K562 (cell line): ENCODE data around the gene CDC14A. TPM values are rescaled to one million over a fixed set of nuclear protein-coding genes. Genes with fewer than 3 reads are reported as not detected.
A peak's percentile ranks its signal among the peaks of the same experiment; 100 is the strongest.

Source experiments
- CREB1 ChIP-seq, 2 experiments: sonication (generic) in 1 of 2; formaldehyde crosslinking in 1 of 2; IDR thresholded peaks; 2 replicates each; pipeline versions ENCODE4 v1.6.1 to v1.8.0; 2012 to 2022; ENCODE audit warnings: inconsistent platforms in 1 of 2, mild to moderate bottlenecking in 1 of 2, missing genetic modification reagents in 1 of 2, moderate library complexity in 1 of 2
- LEF1 ChIP-seq: fragments of 450-650 bp; IDR thresholded peaks from 2 replicates; pipeline ENCODE4 v1.6.1; 2016; ENCODE audit warnings: mild to moderate bottlenecking
- RFX5 ChIP-seq: IDR thresholded peaks from 2 replicates; pipeline ENCODE4 v1.6.1; 2011; ENCODE audit warnings: low read depth, mild to moderate bottlenecking, improper control_type of control experiment, low read length
- TSHZ1 ChIP-seq: fragments of 250-450 bp; sonication (Bioruptor Pico); IDR thresholded peaks from 2 replicates; pipeline ENCODE4 v1.4.0; 2020; ENCODE audit warnings: mild to moderate bottlenecking, moderate library complexity
- ZNF232 ChIP-seq: sonication (generic); formaldehyde crosslinking; IDR thresholded peaks from 2 replicates; pipeline ENCODE4 v1.8.0; 2022; ENCODE audit warnings: mild to moderate bottlenecking, missing genetic modification reagents
- ZNF507 ChIP-seq: conservative IDR thresholded peaks from 2 replicates; pipeline ENCODE4 v1.6.1; 2017; ENCODE audit warnings: missing genetic modification characterization, missing compliant biosample characterization
- ZNF696 ChIP-seq: fragments of 250-450 bp; sonication (Bioruptor Pico); conservative IDR thresholded peaks from 2 replicates; pipeline ENCODE4 v1.4.0; 2020; ENCODE audit warnings: mild to moderate bottlenecking, moderate library complexity
- polyA plus RNA-seq, 8 experiments: library from polyadenylated mRNA; depleted of rRNA in 4 of 8; stranded (reverse) in 5 of 8; unstranded in 3 of 8; fragments of >200 nt; fragmentation: Nextera tagmentation in 2 of 8; fragmentation: Illumina TruSeq in 1 of 8; extraction: Ambion mirVana in 2 of 8; extraction: Trizol in 1 of 8; gene quantifications; 2 replicates each; pipeline versions ENCODE4 v1.2.1 to v1.2.3, GENCODE V29; 2011 to 2014; ENCODE audit warnings: inconsistent platforms in 1 of 8, missing spikeins in 1 of 8
- total RNA-seq, 7 experiments: library from RNA; depleted of rRNA in 6 of 7; stranded (reverse); fragments of >200 nt in 6 of 7; fragmentation: Illumina TruSeq in 2 of 7; extraction: Trizol in 2 of 7; gene quantifications; 2 replicates each; pipeline versions ENCODE4 v1.2.1 to v1.2.3, GENCODE V29; 2011 to 2021; ENCODE audit warnings: low replicate concordance in 1 of 7
- TF ChIP-seq, protein P1 (sequence below), 2 experiments: fragments of 450-650 bp in 1 of 2; sonication (generic) in 1 of 2; formaldehyde crosslinking in 1 of 2; IDR thresholded peaks; 2 replicates each; pipeline versions ENCODE4 v1.7.1 to v1.9.0; 2016 to 2022; ENCODE audit warnings: inconsistent platforms in 1 of 2, mild to moderate bottlenecking in 1 of 2, missing genetic modification reagents in 1 of 2
- TF ChIP-seq, protein P2 (sequence below): sonication (generic); formaldehyde crosslinking; IDR thresholded peaks from 2 replicates; pipeline ENCODE4 v1.8.0; 2022; ENCODE audit warnings: missing genetic modification reagents, mild to moderate bottlenecking, borderline replicate concordance

CDC14A gene
- total and polyA plus RNA-seq, 9 of the 15 experiments (the other 6 are each of a cell fraction or from before 2014, with no cell fraction given): 17.0 to 74.3 (median 33.4) TPM

GRCh38 chr1:100353071-100353801 lies 930 bp downstream of the CDC14A start (continued):
- TF ChIP-seq, protein P1, sequence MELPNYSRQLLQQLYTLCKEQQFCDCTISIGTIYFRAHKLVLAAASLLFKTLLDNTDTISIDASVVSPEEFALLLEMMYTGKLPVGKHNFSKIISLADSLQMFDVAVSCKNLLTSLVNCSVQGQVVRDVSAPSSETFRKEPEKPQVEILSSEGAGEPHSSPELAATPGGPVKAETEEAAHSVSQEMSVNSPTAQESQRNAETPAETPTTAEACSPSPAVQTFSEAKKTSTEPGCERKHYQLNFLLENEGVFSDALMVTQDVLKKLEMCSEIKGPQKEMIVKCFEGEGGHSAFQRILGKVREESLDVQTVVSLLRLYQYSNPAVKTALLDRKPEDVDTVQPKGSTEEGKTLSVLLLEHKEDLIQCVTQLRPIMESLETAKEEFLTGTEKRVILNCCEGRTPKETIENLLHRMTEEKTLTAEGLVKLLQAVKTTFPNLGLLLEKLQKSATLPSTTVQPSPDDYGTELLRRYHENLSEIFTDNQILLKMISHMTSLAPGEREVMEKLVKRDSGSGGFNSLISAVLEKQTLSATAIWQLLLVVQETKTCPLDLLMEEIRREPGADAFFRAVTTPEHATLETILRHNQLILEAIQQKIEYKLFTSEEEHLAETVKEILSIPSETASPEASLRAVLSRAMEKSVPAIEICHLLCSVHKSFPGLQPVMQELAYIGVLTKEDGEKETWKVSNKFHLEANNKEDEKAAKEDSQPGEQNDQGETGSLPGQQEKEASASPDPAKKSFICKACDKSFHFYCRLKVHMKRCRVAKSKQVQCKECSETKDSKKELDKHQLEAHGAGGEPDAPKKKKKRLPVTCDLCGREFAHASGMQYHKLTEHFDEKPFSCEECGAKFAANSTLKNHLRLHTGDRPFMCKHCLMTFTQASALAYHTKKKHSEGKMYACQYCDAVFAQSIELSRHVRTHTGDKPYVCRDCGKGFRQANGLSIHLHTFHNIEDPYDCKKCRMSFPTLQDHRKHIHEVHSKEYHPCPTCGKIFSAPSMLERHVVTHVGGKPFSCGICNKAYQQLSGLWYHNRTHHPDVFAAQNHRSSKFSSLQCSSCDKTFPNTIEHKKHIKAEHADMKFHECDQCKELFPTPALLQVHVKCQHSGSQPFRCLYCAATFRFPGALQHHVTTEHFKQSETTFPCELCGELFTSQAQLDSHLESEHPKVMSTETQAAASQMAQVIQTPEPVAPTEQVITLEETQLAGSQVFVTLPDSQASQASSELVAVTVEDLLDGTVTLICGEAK (IDR thresholded peaks at IDR 0.05): no peak
- TF ChIP-seq, protein P1 (CRISPR knock-in tag; IDR thresholded peaks at IDR 0.05): no peak
- TF ChIP-seq LEF1 (no peak), RFX5 (no peak), ZNF232 (CRISPR knock-in tag) (no peak), ZNF696 (CRISPR knock-in tag) (no peak), TSHZ1 (CRISPR knock-in tag) (no peak), CREB1 (IDR thresholded peaks at IDR 0.05) (no peak), CREB1 (CRISPR knock-in tag; IDR thresholded peaks at IDR 0.05) (0 out of 2 replicates have a peak, but pooled peaks have one; percentile 22), ZNF507 (no peak)
- TF ChIP-seq, protein P2, sequence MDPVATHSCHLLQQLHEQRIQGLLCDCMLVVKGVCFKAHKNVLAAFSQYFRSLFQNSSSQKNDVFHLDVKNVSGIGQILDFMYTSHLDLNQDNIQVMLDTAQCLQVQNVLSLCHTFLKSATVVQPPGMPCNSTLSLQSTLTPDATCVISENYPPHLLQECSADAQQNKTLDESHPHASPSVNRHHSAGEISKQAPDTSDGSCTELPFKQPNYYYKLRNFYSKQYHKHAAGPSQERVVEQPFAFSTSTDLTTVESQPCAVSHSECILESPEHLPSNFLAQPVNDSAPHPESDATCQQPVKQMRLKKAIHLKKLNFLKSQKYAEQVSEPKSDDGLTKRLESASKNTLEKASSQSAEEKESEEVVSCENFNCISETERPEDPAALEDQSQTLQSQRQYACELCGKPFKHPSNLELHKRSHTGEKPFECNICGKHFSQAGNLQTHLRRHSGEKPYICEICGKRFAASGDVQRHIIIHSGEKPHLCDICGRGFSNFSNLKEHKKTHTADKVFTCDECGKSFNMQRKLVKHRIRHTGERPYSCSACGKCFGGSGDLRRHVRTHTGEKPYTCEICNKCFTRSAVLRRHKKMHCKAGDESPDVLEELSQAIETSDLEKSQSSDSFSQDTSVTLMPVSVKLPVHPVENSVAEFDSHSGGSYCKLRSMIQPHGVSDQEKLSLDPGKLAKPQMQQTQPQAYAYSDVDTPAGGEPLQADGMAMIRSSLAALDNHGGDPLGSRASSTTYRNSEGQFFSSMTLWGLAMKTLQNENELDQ (CRISPR knock-in tag): no peak
